Sigmoid colon (tissue), 7 donors: ENCODE data around the gene IGF2R. TPM values are rescaled to one million over a fixed set of nuclear protein-coding genes. Genes with fewer than 3 reads are reported as not detected.
"Not testable (repeated sequence)": the region's sequence is repeated elsewhere in the genome, so short reads cannot be mapped to it uniquely, and the experiment has no call there.

Experiments used
- DNase-seq: peaks from one replicate; pipeline ENCODE4 v3.0.0-alpha.2; 2019
- H3K27ac ChIP-seq, 4 donors: fragments of 200-600 bp; sonication (generic); one replicate each; pipeline ENCODE4 v1.5.1; 2016 to 2019; ENCODE audit warnings: mild to moderate bottlenecking in 1 of 4
- H3K27me3 ChIP-seq, 3 donors: fragments of 200-600 bp; sonication (generic); one replicate each; pipeline ENCODE4 v1.5.1; 2019; ENCODE audit warnings: mild to moderate bottlenecking in 1 of 3
- H3K36me3 ChIP-seq, 4 donors: fragments of 200-600 bp; sonication (generic); one replicate each; pipeline ENCODE4 v1.5.1; 2016 to 2019
- H3K4me1 ChIP-seq, 4 donors: fragments of 200-600 bp; sonication (generic); one replicate each; pipeline ENCODE4 v1.5.1; 2017 to 2019
- H3K4me3 ChIP-seq, 4 donors: fragments of 200-600 bp; sonication (generic); one replicate each; pipeline ENCODE4 v1.5.1; 2017 to 2019; ENCODE audit warnings: mild to moderate bottlenecking in 2 of 4, moderate library complexity in 1 of 4
- H3K9me3 ChIP-seq, 4 donors: fragments of 200-600 bp in 3 of 4; sonication (generic) in 3 of 4; one replicate each; pipeline versions ENCODE4 v1.5.1 to v1.6.1; 2013 to 2019
- CTCF ChIP-seq, 4 experiments: fragments of 450-650 bp in 3 of 4; fragments of 200-600 bp in 1 of 4; IDR thresholded peaks; one replicate each; pipeline ENCODE4 v1.5.1; 2016 to 2019; ENCODE audit warnings: antibody characterized with exemption in 4 of 4, mild to moderate bottlenecking in 3 of 4, moderate library complexity in 2 of 4
- EP300 ChIP-seq, 4 donors: sonication (generic); formaldehyde crosslinking; IDR thresholded peaks; one replicate each; pipeline ENCODE4 v1.6.1; 2017; ENCODE audit warnings: antibody characterized with exemption in 4 of 4
- POLR2A ChIP-seq, 2 donors: fragments of 450-650 bp; IDR thresholded peaks; one replicate each; pipeline ENCODE4 v1.6.1; 2016; ENCODE audit warnings: antibody characterized with exemption in 2 of 2, mild to moderate bottlenecking in 2 of 2, moderate library complexity in 2 of 2
- POLR2AphosphoS5 ChIP-seq, 4 donors: sonication (generic); formaldehyde crosslinking; IDR thresholded peaks; one replicate each; pipeline ENCODE4 v1.6.1; 2017; ENCODE audit warnings: antibody characterized with exemption in 4 of 4
- WGBS, 2 donors: extraction: QIAGEN DNeasy Blood & Tissue Kit; methylation state at CpG; one replicate each; pipeline ENCODE4 v1.1.7; 2013; 5-methylcytosine and 5-hydroxymethylcytosine counted together
- intact Hi-C: fragments of 100-400 bp; cut with DNase I; formaldehyde crosslinking; loops from one replicate; pipeline ENCODE4 v1.15.1; 2023
- polyA plus RNA-seq, 3 donors: library from polyadenylated mRNA; stranded (reverse); fragments of 200-250 nt; gene quantifications; one replicate each; pipeline ENCODE4 v1.2.3, GENCODE V29; 2013
- total RNA-seq, 4 donors: library from RNA; depleted of rRNA; stranded (reverse); fragments of >200 nt; gene quantifications; one replicate each; pipeline ENCODE4 v1.1.0, GENCODE V29; 2016
- donor health status: healthy with polysubstance abuse.
- donor health status: Bipolar disorder and iron deficiency.
- donor health status: healthy.

IGF2R gene
- total RNA-seq, result 10 to 100 TPM; 34.6 to 80.9 (median 42.8) TPM
- 10 to 100 TPM in 2 of 3 donors, 1 to 10 TPM in 1; 3.6 to 43.7 (median 10.9) TPM for polyA plus RNA-seq

- no peaks in the 10 kb centered on the region for H3K9me3 ChIP-seq
- DNase-seq, result peak; percentile 98
- TF ChIP-seq POLR2A (IDR thresholded peaks at IDR 0.05), result peak; percentile 49 to 53
- peak in 1 of 4 donors; percentile 17 for TF ChIP-seq EP300 (IDR thresholded peaks at IDR 0.05)
- TF ChIP-seq CTCF (IDR thresholded peaks at IDR 0.05), result no peak
- TF ChIP-seq POLR2AphosphoS5 (IDR thresholded peaks at IDR 0.05), result peak; percentile 46 to 84 (median 79)
- WGBS, 2 donors, result 1% methylated on average over 68 of the region's 68 CpGs
- H3K27me3 ChIP-seq, result no peaks in the 10 kb centered on the region
- peak within 1 kb of the TSS; percentile 83 to 94 (median 89) for H3K27ac ChIP-seq
- H3K4me1 ChIP-seq, result peaks cover 0 to 36% (median 25%) of the 10 kb centered on the region in 4 donors
- intact Hi-C loops, result loop anchor here (2.0 to 5.0 kb wide), 4 partner anchors 62 to 276 kb away; partner anchors contain the start of genes MRPL18 and SOD2
- H3K36me3 ChIP-seq, result no peaks in the 10 kb centered on the region
- peak within 1 kb of the TSS; percentile 86 to 98 (median 92) for H3K4me3 ChIP-seq
These were observed at the start of gene IGF2R for GRCh38 chr6:159968295-159969203. IGF2R (plus strand) TSS chr6:159969082; CDS start chr6:159969247, 165 bp downstream.

GRCh38 chr6:159919800-159920199, 49.1 kb upstream of the IGF2R start:
- H3K4me3 ChIP-seq, result no peak overlapping the region
- H3K4me1 ChIP-seq, result no peaks in the 10 kb centered on the region
- 85 to 87% methylated on average over 6 of the region's 6 CpGs for WGBS, 2 donors
- H3K27ac ChIP-seq, result no peak overlapping the region
- no peak for TF ChIP-seq CTCF (IDR thresholded peaks at IDR 0.05)
- TF ChIP-seq POLR2AphosphoS5 (IDR thresholded peaks at IDR 0.05), result no peak
- no peak for TF ChIP-seq EP300 (IDR thresholded peaks at IDR 0.05)
- no peak for TF ChIP-seq POLR2A (IDR thresholded peaks at IDR 0.05)
- H3K27me3 ChIP-seq, result no peaks in the 10 kb centered on the region
- H3K36me3 ChIP-seq, result no peaks in the 10 kb centered on the region
- intact Hi-C loops, result no loop called here
- H3K9me3 ChIP-seq, result no peaks in the 10 kb centered on the region
- no peak for DNase-seq

GRCh38 chr6:159924150-159924549, 44.7 kb upstream of the IGF2R start:
- H3K9me3 ChIP-seq, DNase-seq, H3K36me3 ChIP-seq, H3K4me3 ChIP-seq, H3K27me3 ChIP-seq, H3K27ac ChIP-seq, intact Hi-C loops, H3K4me1 ChIP-seq: not testable (repeated sequence)
- WGBS, 2 donors, result 70 to 81% methylated on average over 2 of the region's 2 CpGs

- intact Hi-C loops, result no loop called here
- 88 to 89% methylated on average over 5 of the region's 5 CpGs for WGBS, 2 donors
These were observed 42.2 kb upstream of the IGF2R start for GRCh38 chr6:159926542-159927203.

More at GRCh38 chr6:159926542-159927203, 42.2 kb upstream of the IGF2R start:
- TF ChIP-seq POLR2A (IDR thresholded peaks at IDR 0.05) (no peak), EP300 (IDR thresholded peaks at IDR 0.05) (no peak), CTCF (IDR thresholded peaks at IDR 0.05) (no peak), POLR2AphosphoS5 (IDR thresholded peaks at IDR 0.05) (no peak)
- no peak overlapping the region for H3K4me3 ChIP-seq
- no peaks in the 10 kb centered on the region for H3K36me3 ChIP-seq
- no peak overlapping the region for H3K27ac ChIP-seq
- DNase-seq, result no peak
- no peaks in the 10 kb centered on the region for H3K4me1 ChIP-seq
- no peaks in the 10 kb centered on the region for H3K9me3 ChIP-seq
- H3K27me3 ChIP-seq, result no peaks in the 10 kb centered on the region
